GM19238 (cell line): ENCODE data around the gene EPC1.
"Not testable (repeated sequence)": the region's sequence is repeated elsewhere in the genome, so short reads cannot be mapped to it uniquely, and the experiment has no call there.

Experiments
- DNase-seq: peaks from one replicate; pipeline ENCODE4 v3.0.0; 2011; ENCODE audit warnings: low spot score; ENCODE audit not compliant: insufficient read length

Gene EPC1

DNA sequence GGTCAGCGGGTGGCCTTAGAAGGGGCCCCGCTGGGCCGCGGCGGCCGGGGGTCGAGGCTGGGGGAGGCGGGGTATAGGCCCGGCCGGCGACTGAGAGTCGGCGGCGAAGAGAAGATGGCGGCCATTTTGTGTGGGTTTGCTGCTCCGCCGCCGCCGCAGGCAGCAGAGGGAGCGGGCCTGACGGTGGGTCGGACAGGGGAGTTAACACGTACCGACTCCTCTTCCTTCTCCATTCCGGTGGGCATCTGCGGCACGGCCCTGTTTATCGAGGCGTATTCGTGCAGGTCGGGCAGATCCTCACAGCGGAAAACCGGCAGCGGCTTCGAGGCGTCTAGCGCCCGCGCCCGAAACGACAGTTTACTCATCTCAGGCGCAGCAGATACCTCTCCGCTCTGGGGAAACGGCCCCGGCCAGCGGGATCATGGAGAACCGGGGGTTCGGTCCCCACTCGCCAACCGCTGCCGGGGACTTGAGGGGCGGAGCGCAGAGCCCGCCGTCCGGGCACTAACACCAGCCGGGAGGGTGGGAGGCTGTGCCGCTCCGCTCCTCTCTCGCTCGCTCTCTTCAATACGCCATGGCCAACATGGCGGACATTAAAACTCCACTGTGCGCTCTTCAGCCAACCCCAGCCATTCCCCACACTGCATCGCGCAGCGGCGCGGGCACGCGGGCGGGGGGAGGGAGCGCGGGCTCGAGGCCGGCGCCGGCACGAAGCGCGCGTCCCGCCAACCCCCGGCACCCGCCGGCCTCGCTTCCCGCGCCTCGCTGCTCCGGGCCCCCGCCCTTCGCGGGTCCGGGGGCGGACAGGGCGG, at the start of gene EPC1:
EPC1 (minus strand) TSS at position 608 of the 812 bp plus-strand sequence; CDS start at position 365, 243 bp downstream.
- peak; percentile 90 for DNase-seq

DNA sequence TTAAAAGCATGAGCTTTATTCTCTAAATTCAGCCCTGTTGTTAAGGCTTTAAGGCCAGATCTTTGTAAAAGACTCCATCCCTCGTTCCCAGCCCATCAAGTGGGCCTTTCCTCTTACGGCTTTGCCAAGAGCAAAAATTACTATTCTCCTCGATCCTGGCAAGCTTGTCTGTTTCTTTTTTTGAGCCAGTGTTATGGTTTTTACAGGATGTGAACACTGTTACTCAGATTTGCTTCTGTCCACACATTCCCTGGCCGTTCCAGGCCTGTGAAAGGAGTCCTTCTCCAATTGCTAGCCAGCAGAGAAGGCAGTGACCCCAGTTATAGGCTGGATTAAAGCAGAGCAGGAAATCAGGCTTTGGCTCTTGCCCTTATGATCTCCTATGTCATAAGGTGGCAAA, 47.0 kb upstream of the EPC1 start:
- DNase-seq = no peak

DNA sequence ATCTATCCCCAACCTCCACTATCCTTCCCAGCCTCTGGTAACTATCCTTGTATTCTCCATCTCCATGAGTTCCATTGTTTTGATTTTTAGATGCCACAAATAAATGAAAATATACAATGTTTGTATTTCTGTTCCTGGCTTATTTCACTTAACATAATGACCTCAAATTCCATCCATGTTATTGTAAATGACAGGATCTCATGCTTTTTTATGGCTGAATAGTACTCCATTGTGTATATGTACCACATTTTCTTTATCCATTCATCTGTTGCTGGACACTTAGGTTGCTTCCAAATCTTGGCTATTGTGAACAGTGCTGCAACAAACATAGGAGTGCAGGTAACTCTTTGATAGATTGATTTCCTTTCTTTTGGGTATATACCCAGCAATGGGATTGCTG, 45.3 kb upstream of the EPC1 start:
- not testable (repeated sequence) for DNase-seq

DNA sequence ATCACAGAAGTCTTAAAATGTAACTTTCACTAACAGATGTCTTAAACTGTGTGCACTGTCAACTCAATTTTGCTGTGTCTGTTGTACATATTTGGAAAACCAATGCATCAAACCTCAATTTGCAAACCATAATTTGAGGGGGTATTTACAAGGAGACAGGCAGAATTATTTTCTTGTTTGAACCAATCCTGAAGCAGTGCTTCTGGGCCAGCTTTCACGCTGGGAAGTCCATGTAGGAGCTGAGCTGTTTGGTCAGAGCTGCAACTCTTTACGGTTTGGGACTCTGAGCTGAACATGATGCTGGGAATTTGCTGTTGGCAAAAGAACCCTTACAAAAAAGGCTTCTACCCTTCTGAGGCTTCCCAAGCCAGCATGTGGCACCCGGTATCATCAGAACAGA, 43.2 kb upstream of the EPC1 start:
- DNase-seq = no peak

DNA sequence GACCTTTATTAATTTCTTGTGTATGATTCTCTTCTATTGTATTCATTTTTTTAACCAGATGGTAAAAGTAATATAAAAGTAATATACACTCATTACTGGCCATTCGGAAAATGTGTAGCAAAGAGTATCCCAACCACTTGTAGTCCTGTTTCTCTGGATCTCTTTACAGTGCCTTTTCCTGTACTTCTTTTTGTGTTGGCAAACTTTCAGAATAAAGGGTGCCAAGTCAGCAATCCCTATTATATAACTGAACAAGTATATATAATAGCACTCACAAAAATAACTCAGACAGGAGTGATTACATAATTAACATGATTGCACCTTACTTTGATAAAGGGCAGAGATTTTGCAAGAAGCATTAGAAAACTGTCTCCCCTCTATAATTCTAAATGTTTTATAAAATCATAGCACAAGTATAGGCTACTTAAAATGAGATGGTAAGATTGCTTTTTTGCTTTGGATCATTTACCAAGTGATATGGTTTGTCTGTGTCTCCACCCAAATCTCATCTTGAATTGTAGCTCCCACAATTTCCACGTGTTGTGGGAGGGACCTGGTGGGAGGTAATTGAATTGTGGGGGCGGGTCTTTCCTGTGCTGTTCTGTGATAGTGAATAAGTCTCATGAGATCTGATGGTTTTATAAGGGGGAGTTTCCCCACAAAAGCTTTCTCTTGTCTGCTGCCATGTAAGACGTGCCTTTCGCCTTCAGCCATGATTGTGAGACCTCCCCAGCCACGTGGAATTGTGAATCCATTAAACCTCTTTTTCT, 41.5 kb upstream of the EPC1 start:
- DNase-seq = no peak

DNA sequence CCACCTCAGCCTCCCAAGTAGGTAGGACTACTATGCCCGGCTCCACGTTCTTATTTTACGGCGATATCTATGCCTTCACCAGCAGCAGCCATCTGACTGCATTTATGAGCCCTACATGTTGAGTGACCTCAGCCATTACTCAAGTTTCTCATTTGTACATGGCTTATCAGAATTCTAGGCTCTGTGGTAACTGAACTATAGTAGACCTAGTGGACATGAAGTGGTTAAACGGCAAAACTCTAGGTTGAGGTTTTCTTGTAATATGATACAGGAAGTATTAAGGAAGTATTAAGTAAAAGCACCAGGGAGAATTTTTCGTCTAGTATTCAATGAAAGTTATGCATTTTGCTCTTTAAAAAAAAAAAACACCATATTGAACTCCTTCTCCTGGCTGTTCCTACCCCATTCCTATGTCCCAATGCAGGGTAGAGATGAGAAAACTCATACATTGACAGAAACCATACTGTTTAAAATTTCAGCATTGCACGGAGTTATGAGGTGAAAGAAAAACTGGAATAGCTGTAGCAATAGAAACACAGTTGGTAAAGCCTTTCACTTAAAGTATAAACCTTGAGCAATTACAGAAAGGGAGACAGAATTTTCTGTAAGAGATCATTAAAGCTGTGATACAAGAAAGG, 39.8 kb upstream of the EPC1 start:
- DNase-seq = no peak

GRCh38 chr10:32384171-32384570, 37.2 kb upstream of the EPC1 start:
- DNase-seq = no peak

DNA sequence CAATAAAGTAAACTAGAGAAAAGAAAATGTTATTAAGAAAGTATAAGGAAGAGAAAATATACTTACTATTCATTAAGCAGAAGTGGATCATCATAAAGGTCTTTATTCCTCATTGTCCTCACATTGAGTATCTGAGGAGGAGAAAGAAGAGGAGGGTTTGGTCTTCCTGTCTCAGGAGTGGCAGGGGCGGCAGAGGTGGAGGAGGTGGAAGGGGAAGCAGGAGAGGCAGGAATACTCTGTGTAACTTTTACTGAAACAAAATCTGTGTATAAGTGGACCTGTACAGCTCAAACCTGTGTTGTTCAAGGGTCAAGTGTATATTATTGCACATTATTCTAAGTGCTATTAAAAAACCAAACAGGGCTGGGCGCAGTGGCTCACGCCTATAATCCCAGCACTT, 34.2 kb upstream of the EPC1 start:
- no peak for DNase-seq

GRCh38 chr10:32379950-32380551, 33.1 kb upstream of the EPC1 start:
- no peak for DNase-seq

GRCh38 chr10:32379318-32379949, 32.5 kb upstream of the EPC1 start:
- DNase-seq = no peak

DNA sequence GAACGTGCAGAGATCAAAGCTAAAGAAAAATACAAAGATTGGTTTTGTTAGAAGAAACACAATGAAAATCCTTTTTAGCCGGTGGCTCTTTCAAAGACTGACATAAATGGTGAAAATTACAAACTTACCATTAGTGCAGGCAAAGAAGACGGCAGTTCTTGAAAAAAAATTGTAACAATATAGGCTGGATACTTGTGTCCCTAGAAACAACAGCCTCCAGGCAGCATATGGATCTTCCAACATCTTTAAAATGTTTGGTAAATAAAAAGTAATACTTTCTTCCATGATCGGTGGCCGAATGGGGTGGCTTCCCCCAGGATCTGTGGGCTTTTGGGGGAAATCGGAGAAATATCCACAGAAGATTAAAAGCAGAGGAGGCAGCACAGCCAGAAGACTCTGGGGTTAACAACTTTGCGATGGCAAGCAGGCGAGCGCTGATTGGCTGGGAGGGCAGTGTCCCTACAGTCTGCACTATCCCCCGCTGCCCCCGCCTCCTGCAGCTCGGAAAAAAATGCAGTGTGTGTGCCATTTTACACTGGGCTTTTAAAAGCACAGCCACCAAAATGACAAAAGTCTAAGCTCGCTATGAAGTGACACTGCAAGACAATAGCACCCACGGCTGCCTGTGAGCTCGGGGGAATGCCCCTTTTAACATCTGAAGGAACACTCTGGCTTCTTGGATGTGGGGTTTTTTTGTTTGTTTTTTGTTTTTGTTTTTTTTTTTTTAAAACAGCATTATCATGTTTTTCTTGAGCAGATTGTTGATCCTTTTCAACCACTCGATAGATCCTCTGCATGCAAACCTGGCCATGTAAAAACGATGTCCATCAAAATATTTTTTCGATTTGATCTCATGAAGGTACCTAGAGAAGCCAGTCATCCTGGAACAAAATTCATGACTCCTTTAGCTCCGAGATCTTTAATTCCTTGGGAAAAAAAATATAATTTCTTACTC, 31.7 kb upstream of the EPC1 start:
- DNase-seq = peak; percentile 35

GRCh38 chr10:32377458-32378259, 30.7 kb upstream of the EPC1 start:
- DNase-seq = no peak

DNA sequence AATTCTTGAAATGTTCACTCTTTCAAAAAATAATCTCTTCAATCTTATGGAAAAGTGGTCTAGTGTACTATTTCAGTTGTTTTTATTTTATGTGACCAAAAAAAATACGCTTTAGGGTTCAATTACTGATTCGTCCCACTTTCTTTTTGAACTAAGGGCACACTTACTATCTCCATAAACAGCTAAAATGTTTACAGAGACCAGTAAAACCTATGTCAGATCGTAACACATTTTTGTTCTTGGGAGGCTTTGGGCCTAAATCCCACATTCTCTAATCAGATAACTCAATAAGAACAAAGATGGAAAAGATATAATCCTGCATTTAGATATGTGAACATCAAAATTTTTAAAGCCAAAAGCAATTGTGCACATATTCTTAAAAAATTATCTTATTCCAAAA, 29.8 kb upstream of the EPC1 start:
- DNase-seq = no peak

DNA sequence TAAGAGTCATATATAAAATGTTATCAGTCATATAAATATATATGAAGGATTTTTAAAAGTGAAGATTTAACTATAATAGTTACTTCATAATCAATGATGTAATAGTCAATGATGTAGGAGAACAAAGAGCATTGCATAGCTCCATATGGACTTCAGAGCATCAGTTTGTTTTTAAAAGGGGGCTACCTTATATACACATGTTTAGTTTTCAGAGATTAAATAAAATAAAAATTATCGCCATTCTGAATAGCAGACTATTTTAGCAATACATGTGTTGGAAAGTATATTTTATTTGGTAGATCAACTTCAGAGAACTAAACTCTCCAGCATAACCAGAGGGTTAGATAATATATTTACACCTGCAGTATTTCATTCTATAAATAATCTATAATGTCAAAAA, 29.1 kb upstream of the EPC1 start:
- DNase-seq = no peak

DNA sequence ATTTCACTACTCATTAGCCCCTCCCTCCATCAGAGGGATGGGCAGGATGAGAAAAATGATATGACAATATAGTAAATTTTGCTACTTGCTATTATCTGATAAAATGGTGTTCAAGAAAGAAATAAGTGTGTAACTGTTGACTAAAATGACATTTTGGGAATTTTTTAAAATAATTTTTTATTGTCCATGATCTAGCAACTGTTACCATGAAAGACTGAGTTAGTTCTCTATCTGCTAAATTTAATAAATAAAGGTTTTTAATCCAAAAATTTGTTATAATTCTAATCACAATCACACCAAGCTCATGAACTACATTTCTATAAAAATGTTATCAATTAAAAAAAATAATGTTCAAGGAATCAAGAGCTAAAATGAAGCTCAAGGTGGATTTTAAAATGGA, 28.7 kb upstream of the EPC1 start:
- no peak for DNase-seq

DNA sequence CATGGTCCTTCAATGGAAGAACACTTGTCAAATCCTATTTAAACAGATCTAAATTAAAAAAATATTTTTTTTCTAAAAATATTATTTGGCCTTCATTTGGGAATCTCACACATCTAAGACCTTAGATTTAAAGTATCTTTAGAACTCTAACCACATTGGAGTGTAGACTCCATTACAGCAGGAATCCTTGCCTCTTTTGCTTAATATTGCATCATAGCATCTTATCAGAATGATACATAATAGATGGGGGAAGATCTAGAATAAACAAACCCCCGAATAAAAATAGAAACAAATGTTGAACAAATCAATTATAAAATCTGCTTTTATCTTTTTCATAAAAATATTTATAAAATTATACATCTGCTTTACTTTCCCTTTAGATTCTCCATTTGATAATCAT, 27.6 kb upstream of the EPC1 start:
- DNase-seq = no peak

DNA sequence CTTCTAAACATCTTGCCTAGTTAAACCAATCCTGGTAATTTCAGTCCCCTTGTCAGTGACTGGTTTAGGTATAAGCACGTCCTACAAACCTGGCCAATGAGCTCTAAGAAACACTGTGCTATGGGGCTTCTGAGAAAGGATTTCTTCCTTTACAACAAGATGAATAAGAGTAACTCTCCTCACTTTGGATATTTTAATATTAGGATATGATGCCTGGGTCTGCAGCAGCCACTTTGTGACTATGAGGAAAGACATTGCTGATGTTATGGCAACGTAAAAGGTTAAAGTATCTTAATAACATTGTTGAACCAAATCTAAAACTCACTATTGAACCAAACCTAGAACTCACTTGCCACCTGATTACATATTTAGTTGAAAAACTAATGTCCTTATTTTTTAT, 26.5 kb upstream of the EPC1 start:
- no peak for DNase-seq

DNA sequence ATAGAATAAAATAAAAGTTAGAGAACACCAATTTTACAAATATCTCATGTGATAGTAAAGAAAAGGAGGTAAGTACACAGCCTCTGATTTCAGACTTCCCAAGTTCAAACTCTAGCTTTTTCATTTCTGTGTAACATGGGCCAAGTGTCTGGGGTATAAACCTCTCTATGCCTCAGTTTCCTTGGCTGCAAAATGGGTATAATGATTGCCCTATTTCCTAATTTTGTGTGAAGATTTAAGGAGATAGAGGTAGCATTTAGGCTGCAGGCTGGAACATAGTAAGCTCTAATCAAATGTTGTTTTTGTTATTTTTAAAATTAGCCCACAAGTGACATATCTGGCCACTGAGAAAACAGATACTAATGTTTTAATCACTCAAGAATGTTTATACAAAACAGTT, 26.1 kb upstream of the EPC1 start:
- DNase-seq = no peak
